ENCODE data around the gene GPATCH2L.

The GPATCH2L gene

DNA sequence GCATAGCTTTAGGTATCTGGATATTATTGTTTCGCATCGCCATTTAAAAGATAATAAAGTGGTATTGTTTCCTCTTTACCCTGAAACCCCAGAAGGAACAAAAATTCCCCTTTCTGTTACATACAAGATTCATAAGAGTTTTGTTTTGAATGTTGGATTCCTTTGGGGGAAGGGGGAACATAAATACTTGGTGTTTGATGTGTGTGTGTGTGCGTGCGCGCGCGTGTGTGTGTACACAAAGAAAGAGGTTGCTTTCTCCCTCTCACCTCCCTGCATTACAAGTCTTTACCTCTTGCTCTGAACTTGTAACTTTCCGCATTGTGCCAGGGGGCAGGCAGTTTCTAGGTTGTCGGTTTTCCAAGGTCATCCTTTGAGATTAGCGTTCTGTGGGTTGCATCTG lies 76.4 kb downstream of the GPATCH2L start:
- no peaks in the 10 kb centered on the region for H3K4me1 ChIP-seq (ENCODE audit: control insufficient read depth, insufficient read depth, low read length)
- H3K36me3 ChIP-seq (ENCODE audit: control insufficient read depth in 2 of 2, insufficient read depth in 1 of 2, low read length in 2 of 2), result peaks cover 0 to 5% of the 10 kb centered on the region in 2 experiments; a peak in 1 of 3 replicates
- H3K9me3 ChIP-seq (ENCODE audit: control insufficient read depth, insufficient read depth, low read depth, low read length), result no peaks in the 10 kb centered on the region
- TF ChIP-seq, protein P1, sequence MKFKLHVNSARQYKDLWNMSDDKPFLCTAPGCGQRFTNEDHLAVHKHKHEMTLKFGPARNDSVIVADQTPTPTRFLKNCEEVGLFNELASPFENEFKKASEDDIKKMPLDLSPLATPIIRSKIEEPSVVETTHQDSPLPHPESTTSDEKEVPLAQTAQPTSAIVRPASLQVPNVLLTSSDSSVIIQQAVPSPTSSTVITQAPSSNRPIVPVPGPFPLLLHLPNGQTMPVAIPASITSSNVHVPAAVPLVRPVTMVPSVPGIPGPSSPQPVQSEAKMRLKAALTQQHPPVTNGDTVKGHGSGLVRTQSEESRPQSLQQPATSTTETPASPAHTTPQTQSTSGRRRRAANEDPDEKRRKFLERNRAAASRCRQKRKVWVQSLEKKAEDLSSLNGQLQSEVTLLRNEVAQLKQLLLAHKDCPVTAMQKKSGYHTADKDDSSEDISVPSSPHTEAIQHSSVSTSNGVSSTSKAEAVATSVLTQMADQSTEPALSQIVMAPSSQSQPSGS (tag by site-specific recombination; IDR thresholded peaks at IDR 0.05; ENCODE audit: low read depth), result no peak
- no peak for TF ChIP-seq ZNF433 (tag by site-specific recombination; IDR thresholded peaks at IDR 0.05; ENCODE audit: low read depth)
- TF ChIP-seq ZSCAN23 (tag by site-specific recombination; IDR thresholded peaks at IDR 0.05), result no peak
- no peak for TF ChIP-seq ZNF157 (tag by site-specific recombination; IDR thresholded peaks at IDR 0.05)
- no peak for TF ChIP-seq ZNF221 (tag by site-specific recombination; IDR thresholded peaks at IDR 0.05; ENCODE audit: borderline replicate concordance)
- no peak for TF ChIP-seq ZNF670 (tag by site-specific recombination; IDR thresholded peaks at IDR 0.05; ENCODE audit: low read depth)
- no peak for TF ChIP-seq SALL2 (tag by site-specific recombination; IDR thresholded peaks at IDR 0.05; ENCODE audit: borderline replicate concordance)
- TF ChIP-seq TRIM28 (IDR thresholded peaks at IDR 0.05; ENCODE audit: borderline replicate concordance, low read length), result no peak
- TF ChIP-seq ZNF510 (tag by site-specific recombination; IDR thresholded peaks at IDR 0.05; ENCODE audit: insufficient replicate concordance), result no peak
- TF ChIP-seq WT1 (tag by site-specific recombination; IDR thresholded peaks at IDR 0.05), result no peak
- no peak for TF ChIP-seq GLI4 (tag by site-specific recombination; IDR thresholded peaks at IDR 0.05)
- TF ChIP-seq, protein P2, sequence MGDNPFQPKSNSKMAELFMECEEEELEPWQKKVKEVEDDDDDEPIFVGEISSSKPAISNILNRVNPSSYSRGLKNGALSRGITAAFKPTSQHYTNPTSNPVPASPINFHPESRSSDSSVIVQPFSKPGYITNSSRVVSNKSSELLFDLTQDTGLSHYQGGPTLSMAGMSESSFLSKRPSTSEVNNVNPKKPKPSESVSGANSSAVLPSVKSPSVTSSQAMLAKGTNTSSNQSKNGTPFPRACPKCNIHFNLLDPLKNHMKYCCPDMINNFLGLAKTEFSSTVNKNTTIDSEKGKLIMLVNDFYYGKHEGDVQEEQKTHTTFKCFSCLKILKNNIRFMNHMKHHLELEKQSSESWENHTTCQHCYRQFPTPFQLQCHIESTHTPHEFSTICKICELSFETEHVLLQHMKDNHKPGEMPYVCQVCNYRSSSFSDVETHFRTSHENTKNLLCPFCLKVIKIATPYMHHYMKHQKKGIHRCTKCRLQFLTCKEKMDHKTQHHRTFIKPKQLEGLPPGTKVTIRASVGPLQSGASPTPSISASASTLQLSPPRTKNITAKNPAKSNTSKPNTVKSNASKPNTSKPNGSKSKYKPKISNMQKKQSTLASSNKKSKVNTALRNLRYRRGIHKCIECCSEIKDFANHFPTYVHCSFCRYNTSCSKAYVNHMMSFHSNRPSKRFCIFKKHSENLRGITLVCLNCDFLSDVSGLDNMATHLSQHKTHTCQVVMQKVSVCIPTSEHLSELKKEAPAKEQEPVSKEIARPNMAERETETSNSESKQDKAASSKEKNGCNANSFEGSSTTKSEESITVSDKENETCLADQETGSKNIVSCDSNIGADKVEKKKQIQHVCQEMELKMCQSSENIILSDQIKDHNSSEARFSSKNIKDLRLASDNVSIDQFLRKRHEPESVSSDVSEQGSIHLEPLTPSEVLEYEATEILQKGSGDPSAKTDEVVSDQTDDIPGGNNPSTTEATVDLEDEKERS (tag by site-specific recombination; IDR thresholded peaks at IDR 0.05), result no peak
- TF ChIP-seq ZNF626 (tag by site-specific recombination; IDR thresholded peaks at IDR 0.05), result no peak
- TF ChIP-seq, protein P3, sequence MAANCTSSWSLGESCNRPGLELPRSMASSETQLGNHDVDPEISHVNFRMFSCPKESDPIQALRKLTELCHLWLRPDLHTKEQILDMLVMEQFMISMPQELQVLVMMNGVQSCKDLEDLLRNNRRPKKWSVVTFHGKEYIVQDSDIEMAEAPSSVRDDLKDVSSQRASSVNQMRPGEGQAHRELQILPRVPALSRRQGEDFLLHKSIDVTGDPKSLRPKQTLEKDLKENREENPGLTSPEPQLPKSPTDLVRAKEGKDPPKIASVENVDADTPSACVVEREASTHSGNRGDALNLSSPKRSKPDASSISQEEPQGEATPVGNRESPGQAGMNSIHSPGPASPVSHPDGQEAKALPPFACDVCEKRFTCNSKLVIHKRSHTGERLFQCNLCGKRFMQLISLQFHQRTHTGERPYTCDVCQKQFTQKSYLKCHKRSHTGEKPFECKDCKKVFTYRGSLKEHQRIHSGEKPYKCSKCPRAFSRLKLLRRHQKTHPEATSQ (tag by site-specific recombination; IDR thresholded peaks at IDR 0.05), result no peak
- ChIA-PET CTCF (no interaction called here), POLR2A (no interaction called here)
- no peak overlapping the region for H3K27ac ChIP-seq (ENCODE audit: extremely low read depth, low read depth, low read length)
- H3K4me3 ChIP-seq (ENCODE audit: low read depth, low read length), result no peak overlapping the region

DNA sequence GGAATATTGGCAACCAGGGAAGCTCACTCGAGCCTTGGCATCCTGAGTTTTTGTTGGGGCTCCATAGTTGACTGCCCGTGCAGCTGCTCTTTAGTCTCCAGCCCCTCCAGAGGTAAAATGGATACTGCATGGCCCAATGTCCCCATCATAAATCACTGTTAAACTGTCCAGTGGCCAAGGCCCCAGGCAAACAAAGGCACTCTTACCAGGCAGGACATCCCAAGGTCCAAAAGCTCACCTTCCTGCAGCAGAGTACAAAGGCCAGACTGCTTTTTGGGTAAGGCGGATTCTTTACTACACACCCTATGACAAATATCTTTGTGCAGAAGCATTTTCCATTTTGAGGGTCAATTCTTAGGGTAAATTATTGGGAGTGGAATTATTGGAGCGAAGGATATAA lies 81.1 kb downstream of the GPATCH2L start:
- Histone ChIP-seq H3K4me3 (ENCODE audit: low read depth, low read length) (no peak overlapping the region), H3K27ac (ENCODE audit: extremely low read depth, low read depth, low read length) (no peak overlapping the region), H3K9me3 (ENCODE audit: control insufficient read depth, insufficient read depth, low read depth, low read length) (no peaks in the 10 kb centered on the region), H3K36me3 (ENCODE audit: control insufficient read depth in 2 of 2, insufficient read depth in 1 of 2, low read length in 2 of 2) (peaks cover 0 to 14% of the 10 kb centered on the region in 2 experiments; a peak in 2 of 3 replicates), H3K4me1 (ENCODE audit: control insufficient read depth, insufficient read depth, low read length) (no peaks in the 10 kb centered on the region)
- CTCF ChIA-PET, result no interaction called here
- POLR2A ChIA-PET, result no interaction called here
- TF ChIP-seq, protein P4, sequence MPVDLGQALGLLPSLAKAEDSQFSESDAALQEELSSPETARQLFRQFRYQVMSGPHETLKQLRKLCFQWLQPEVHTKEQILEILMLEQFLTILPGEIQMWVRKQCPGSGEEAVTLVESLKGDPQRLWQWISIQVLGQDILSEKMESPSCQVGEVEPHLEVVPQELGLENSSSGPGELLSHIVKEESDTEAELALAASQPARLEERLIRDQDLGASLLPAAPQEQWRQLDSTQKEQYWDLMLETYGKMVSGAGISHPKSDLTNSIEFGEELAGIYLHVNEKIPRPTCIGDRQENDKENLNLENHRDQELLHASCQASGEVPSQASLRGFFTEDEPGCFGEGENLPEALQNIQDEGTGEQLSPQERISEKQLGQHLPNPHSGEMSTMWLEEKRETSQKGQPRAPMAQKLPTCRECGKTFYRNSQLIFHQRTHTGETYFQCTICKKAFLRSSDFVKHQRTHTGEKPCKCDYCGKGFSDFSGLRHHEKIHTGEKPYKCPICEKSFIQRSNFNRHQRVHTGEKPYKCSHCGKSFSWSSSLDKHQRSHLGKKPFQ (tag by site-specific recombination; IDR thresholded peaks at IDR 0.05), result no peak
- TF ChIP-seq ZNF350 (tag by site-specific recombination; IDR thresholded peaks at IDR 0.05), result no peak
- TF ChIP-seq MZF1 (tag by site-specific recombination; IDR thresholded peaks at IDR 0.05; ENCODE audit: borderline replicate concordance), result no peak
- TF ChIP-seq ZNF658 (tag by site-specific recombination; IDR thresholded peaks at IDR 0.05), result no peak
- no peak for TF ChIP-seq SP2 (tag by site-specific recombination; IDR thresholded peaks at IDR 0.05)
- TF ChIP-seq ZNF701 (tag by site-specific recombination; IDR thresholded peaks at IDR 0.05), result no peak
- no peak for TF ChIP-seq ZNF561 (tag by site-specific recombination; IDR thresholded peaks at IDR 0.05; ENCODE audit: borderline replicate concordance)
- TF ChIP-seq, protein P5, sequence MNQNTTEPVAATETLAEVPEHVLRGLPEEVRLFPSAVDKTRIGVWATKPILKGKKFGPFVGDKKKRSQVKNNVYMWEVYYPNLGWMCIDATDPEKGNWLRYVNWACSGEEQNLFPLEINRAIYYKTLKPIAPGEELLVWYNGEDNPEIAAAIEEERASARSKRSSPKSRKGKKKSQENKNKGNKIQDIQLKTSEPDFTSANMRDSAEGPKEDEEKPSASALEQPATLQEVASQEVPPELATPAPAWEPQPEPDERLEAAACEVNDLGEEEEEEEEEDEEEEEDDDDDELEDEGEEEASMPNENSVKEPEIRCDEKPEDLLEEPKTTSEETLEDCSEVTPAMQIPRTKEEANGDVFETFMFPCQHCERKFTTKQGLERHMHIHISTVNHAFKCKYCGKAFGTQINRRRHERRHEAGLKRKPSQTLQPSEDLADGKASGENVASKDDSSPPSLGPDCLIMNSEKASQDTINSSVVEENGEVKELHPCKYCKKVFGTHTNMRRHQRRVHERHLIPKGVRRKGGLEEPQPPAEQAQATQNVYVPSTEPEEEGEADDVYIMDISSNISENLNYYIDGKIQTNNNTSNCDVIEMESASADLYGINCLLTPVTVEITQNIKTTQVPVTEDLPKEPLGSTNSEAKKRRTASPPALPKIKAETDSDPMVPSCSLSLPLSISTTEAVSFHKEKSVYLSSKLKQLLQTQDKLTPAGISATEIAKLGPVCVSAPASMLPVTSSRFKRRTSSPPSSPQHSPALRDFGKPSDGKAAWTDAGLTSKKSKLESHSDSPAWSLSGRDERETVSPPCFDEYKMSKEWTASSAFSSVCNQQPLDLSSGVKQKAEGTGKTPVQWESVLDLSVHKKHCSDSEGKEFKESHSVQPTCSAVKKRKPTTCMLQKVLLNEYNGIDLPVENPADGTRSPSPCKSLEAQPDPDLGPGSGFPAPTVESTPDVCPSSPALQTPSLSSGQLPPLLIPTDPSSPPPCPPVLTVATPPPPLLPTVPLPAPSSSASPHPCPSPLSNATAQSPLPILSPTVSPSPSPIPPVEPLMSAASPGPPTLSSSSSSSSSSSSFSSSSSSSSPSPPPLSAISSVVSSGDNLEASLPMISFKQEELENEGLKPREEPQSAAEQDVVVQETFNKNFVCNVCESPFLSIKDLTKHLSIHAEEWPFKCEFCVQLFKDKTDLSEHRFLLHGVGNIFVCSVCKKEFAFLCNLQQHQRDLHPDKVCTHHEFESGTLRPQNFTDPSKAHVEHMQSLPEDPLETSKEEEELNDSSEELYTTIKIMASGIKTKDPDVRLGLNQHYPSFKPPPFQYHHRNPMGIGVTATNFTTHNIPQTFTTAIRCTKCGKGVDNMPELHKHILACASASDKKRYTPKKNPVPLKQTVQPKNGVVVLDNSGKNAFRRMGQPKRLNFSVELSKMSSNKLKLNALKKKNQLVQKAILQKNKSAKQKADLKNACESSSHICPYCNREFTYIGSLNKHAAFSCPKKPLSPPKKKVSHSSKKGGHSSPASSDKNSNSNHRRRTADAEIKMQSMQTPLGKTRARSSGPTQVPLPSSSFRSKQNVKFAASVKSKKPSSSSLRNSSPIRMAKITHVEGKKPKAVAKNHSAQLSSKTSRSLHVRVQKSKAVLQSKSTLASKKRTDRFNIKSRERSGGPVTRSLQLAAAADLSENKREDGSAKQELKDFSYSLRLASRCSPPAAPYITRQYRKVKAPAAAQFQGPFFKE (tag by site-specific recombination; IDR thresholded peaks at IDR 0.05; ENCODE audit: borderline replicate concordance), result no peak
- TF ChIP-seq ZNF785 (tag by site-specific recombination; IDR thresholded peaks at IDR 0.05), result no peak
